DMS 273 treated with DMSO at 0.1 percent for 48 hours (cell line): ENCODE results near the gene COA7.

Experiments used
- DNase-seq: peaks from one replicate; lab custom pipeline; 2025; lab: John Stamatoyannopoulos, UW

The COA7 gene

DNA sequence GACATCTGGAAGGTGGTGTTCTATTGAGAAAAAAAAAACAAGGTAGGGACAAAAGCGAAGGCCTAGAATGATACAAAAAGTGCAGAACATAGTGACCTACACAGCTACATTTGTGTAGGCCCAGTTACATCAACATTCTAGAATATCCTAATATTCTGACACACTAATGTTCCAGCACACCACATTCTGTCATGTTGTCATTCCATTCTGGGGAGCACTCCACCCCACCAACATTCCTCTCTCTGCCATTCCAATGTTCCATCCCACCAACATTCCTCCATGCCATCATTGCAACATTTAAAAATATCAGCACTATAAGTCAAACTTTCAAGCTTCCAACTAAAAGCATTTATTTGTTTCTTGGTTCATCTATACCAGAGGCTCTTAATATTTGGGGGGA, 28.5 kb downstream of the COA7 start:
- DNase-seq, result no peak

DNA sequence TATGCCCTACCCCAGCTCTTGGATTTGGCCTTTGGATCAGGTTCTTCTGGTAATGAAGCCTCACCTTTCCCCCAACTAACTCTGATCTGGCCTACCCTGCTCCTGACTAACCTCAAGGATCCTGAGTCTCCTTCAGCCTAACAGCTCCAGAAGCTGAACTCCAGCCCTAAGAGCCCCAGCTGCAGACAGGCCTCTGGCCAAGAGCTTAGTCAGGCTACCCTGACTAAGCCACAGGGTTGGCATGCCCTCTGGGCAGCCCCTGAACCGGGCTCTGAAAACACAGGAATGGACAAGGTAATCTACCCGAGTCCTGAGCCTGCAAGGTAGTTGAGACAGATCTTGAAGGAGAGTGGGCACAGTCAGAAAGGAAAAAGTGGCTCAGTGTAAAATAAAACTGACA, 29.4 kb downstream of the COA7 start:
- DNase-seq, result no peak

DNA sequence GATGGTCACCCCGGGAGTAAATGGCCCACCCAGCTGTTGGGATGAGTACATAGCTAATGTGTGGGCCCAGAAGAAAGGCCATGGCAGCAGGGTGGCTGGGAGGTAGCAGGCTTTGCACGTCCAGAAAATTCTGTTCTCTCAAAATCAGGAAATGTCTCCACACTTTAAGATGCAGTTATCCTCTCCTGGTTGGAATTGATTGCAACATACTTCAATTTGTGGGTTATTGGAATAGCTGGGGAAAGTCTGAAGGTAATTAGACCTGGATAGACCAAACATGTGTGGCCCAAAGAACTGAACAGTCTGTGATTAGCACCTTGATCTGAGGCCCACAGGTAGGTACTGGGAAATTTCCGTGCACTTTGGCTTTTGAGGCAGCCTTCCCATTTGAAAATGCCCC, 30.2 kb downstream of the COA7 start:
- no peak for DNase-seq

DNA sequence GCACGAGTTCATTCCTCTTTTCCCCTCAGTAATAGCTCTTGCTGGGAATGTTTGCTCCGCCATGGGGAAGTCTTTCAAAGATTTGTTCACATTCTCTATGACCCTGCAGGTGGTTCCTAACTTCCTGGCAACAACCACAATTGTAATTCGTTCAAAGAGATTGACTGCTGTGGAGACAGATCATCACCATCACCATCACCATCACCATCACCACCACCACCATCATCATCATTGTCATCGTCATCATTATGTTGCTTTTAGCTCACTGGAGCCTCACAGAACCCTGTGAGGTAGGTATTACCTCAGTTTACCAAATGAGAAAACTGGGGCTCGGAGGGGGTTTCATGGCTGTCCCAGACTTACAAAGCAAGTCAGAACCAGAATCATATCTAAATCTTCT, 30.9 kb downstream of the COA7 start:
- no peak for DNase-seq

DNA sequence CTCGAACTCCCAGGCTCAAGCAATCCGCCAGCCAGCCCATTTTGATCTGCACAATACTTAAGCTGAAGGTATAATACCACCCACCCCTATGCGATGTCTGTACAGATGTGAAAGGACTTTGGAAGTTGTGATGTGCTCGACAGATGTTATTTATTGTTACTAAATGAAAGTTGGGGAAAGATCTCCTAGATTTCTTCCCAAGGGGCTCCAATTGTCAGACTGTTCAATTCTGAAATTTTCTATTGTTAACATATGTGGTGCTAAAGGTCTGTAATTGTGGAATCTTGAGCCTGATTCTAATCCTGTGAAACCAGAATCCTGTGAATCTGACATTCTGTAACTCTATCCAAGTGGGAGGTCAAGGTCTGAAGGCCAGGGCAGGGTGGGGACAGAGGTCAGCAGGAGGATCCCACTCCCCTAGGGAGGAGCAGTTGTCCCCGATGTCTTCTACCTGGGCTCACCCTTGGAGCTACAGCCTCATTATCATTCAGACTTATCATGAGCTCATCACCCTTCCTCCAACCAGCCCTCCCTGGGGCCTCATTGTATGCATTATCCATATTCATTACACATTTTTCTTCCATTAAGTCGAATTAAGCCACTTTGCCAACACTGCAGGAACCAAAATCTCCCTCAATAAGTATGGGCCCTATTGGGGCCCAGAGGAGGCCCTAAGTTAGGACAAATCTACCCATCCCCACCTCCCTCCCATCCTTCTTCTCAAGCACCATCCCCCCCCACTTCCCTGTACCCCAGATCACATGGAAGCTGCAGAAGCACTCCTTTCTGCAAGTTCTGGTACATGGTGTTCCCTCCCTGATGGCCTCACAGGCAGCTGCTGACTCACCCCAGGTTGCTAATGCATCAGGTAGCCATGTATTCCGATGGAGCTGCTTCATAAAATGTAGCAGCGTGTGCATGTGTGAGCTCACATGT, 32.9 kb downstream of the COA7 start:
- DNase-seq, result no peak

DNA sequence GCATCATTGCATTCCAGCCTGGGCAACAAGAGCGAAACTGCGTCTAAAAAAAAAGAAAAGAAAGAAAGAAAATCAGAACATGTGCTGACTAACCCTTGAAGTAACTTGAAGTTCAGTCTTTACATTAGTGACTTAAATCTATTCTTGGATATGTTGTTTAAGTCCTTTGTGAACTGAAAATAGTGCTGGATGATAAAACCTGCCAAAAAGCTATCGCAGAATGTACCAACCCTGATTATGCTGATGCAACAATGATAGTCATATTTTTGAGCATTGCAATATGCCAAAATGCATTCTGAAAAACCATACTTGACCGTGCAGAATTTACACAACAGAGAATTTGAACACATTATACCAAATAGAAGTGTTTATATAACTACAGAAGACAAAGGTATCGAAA, 34.4 kb downstream of the COA7 start:
- no peak for DNase-seq

DNA sequence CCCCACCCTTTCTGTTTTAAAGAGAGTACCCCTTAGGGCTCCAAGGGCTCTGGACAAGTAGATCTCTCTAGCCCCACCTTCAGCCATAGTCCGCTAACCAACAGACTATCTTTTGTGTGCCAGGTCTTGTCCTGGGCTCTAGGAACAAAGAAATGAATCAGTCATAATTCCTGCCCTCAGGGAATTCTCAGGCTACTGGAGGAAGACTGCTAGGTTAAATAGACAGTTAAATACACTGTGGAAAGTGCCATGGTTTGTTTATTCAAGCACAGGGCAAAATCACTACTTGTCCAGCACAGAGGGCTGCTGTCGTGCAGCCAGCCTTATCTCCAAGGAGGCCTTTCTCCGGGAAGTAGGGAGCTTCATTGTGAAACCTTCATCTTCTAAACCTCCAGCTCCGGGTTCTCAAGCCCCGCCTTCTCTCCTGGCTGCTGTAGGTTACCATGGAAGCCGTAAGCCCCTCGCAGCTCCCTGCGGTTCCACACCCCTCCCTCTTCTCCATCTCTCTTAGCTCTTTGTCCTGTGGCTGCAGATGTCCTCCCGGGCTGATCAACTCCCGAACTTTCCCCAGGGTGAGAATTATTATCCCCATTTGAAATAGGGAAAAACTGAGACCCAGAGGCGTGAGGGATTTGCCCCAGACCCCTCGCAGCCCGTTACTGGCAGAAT, 35.4 kb downstream of the COA7 start:
- DNase-seq, result no peak

DNA sequence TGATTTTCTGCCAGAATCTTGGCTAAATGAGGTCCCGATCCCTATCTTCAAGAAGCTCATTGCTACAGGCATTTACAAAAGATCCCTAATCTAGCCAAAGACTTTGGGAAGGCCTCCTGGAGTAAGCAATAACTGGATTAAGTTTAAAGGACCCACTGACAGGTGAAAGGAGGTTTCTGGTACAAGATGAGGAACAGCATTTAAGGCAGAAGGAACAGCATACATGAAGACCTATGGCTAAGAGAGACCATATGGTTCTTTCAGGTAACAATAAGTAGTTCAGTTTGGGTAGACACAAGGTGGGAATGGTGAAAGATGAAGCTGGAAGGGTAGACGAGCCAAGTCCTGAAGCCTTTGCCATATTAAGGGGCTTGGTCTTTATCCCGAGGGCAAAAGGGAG, 37.3 kb downstream of the COA7 start:
- DNase-seq, result no peak

DNA sequence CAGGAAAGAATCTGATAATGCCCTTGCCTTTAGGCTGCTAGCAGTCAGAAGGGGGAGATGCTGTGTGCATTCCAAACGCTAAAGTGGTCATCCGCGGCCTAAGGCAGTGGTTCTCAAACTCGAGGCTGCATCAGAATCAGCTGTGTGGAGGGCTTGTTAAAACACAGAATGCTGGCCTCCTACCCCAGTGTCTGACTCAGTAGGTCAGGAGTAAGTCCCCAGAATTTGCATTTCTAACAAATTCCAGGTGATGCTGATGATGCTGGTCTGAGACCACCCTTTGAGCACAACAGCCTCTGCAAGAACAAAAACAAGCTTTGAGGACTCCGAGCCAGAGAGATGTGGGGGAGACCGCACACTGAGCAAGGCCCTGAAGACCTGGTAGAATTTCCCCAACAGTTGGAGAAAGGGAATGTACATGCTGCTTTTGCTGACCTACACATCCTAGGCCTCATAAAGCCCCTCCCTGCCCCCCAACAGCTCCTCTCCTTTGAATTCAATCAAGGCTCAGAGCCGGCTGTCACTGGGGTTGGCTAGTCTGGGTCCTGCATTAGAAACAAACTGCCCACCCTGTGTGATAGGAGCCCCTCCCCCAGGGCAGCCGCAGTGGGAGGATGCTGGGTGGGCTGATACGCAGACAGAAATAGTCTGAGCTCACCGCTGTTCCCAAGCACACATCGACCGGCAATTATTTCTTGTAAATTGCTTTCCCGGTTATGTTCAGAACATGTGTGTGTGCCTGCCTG, 38.1 kb downstream of the COA7 start:
- DNase-seq, result no peak

DNA sequence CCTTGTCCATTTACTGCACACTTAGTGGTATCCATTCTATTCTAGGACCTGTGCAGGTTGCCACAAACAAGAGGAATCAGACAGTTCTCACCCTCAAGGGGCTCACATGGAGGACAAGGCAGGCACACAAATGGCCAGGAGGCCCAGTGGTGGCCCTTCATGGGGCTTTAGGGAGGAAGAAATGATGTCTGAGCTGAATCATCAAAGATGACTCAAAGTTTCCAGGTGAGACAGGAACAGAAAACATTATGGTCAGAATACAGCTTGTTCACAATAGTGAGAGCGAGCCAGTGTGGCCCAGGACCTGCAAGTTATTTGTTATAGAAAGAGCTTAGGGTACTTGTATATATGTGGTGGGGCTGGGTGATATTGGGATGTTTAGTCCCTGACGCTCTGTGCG, 38.8 kb downstream of the COA7 start:
- no peak for DNase-seq

DNA sequence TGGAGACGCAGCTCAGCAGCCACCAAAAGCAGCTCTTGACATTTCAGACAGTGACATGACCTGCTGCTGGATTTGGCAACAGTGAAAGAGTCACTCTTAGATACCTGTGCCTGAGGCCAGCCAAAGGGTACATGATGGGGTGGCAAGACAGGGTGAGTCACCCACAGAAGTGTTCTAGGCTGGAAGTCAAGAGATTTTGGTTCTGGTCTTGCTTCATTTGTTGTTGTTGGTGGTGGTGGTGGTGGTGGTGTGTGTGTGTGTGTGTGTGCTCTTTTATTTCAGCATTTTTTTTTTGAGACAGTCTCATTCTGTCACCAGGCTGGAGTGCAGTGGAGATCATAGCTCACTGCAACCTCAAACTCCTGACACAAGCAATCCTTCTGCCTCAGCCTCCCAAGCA, 39.4 kb downstream of the COA7 start:
- DNase-seq, result no peak

DNA sequence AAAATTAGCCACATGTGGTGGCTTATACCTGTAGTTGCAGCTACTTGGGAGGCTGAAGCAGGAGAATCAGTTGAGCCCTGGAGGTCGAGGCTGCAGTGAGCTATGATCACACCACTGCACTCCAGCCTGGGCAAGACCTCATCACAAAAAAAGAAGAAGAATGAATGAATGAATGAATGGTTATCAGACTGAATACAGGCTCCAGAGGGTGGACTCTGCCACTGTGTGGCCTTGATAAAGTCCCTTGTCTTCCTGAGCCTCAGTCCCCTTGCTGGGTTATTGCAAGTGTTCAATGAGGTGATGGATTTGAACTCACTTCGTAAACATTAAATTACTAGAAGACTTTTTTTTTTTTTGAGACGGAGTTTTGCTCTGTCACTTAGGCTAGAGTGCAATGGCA, 40.4 kb downstream of the COA7 start:
- DNase-seq, result no peak

DNA sequence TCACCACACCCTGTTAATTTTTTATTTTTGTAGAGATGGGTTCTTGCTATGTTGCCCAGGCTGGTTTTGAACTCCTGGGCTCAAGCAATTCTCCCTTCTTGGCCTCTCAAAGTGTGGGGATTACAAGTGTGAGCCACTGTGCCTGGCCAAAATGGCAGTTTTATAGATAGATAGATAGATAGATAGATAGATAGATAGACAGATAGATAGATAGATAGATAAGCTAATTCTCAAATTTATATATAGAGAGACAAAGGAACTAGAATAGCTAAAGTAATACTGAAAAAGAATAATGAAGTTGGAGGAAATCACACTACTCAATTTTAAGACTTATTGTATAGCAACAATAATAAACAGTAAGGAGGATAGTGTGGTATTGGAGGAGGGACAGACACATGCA, 44.1 kb downstream of the COA7 start:
- no peak for DNase-seq

DNA sequence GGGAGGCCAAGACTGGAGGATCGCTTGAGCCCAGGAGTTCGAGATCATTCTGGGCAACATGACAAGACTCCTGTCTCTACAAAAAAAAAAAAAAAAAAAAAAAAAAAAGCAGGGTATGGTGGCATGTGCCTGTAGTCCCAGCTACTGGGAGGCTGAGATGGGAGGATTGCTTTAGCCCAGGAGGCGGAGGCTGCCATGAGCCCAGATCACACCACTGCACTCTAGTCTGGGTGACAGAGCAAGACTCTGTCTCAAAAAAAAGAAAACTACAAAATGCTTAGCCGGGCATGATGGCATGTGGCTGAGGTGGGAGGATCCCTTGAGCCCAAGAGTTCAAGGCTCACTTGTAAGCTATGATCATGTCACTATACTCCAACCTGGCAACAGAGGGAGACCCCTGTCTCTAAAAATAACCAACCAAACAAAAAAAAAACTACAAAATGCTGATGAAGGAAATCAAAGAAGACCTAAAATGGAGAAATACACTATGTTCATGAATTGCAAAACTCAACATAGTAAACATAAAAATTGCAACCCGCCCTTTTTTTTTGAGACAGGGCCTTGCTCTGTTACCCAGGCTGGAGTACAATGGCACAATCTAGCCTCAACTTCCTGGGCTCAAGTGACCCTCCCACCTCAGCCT, 44.8 kb downstream of the COA7 start:
- DNase-seq, result no peak

DNA sequence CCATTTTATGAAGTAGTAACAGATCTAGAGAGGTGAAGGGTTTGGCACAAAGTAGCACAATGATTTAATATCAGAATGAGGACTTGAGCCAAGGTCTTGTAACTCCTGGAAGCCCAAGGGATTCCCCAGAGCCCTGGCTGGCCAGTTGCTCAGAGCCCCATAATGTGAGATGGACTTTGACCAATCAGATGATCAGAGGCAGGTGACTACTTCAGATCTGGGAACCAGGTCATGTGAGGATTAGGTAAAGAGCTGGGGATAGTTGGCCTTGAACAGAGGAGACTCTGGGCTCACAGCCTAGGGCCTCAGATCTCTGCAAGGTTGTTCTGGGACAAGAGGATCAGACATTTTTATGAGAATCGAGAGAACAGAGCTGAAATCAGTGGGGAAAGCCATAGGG, 46.2 kb downstream of the COA7 start:
- no peak for DNase-seq

DNA sequence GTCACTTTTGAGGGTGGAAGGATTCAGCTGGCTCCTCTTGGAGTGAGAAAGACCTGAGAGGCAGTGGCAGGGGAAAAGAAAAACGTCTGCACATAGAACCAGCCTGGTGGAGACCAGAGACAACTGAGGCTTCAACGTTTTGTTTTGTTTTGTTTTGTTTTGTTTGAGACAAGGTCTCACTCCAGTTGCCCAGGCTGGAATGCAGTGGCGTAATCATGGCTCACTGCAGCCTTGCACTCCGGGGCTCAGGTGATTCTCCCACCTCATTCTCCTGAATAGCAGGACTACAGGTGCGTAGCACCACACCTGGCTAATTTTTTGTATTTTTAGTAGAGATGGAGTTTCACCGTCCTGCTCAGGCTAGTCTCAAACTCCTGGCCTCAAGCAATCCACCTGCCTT, 52.9 kb downstream of the COA7 start:
- no peak for DNase-seq

DNA sequence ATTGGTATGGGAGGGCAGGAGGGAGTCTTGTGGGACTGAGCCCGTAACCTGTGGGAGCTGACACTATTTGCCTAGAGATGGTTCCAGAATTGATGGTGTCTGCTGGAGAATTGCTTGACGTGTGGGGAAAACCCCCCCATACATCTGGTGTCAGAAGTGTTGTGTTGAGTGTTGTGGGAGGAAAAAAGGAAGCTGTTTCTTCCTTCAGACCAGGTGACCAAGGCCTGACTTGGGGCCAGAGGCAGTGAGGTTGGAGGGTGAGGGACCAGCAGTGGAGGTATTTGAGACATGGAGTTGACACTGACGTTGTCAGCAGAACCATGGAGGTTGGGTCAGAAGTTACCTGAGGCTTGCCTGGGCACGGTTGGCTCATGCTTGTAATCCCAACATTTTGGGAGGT, 56.8 kb downstream of the COA7 start:
- no peak for DNase-seq

DNA sequence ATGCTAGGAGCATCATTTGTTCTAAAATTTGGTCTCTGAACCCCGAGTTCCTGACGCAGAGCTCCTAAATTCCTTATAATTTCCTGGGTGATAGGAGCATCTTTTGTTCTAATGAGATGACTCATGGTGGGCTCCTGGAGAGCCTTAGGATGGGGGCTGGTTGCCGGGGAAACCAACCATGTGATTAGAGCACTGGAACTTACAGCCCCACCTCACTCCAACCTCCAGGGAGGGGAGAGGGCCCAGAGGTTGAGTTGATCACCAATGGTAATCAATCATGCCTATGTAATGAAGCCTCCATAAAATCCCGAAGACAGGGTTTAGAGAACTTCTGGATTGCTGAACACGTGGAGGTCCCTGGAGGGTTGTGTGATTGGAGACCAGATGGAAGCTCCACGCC, 57.5 kb downstream of the COA7 start:
- DNase-seq, result peak; percentile 27

DNA sequence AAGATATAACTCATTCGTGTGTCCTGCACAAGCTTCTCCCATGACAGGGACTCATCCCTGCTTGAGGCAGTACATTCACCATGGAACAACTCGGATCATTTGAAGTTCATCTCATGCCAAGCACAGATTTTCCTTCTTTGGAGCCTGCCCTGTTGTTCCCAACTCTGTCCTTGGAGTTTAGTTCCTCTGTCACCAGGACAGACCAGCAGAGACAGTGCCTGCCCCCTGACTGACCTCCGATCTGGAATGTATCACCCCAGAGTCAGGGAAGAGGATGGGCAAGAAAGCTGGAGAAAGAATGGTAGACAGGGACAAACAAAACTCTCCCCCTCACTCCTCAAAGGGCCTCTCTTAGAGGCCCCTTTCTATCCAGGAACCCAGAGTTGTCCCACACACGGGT, 60.2 kb downstream of the COA7 start:
- DNase-seq, result no peak

DNA sequence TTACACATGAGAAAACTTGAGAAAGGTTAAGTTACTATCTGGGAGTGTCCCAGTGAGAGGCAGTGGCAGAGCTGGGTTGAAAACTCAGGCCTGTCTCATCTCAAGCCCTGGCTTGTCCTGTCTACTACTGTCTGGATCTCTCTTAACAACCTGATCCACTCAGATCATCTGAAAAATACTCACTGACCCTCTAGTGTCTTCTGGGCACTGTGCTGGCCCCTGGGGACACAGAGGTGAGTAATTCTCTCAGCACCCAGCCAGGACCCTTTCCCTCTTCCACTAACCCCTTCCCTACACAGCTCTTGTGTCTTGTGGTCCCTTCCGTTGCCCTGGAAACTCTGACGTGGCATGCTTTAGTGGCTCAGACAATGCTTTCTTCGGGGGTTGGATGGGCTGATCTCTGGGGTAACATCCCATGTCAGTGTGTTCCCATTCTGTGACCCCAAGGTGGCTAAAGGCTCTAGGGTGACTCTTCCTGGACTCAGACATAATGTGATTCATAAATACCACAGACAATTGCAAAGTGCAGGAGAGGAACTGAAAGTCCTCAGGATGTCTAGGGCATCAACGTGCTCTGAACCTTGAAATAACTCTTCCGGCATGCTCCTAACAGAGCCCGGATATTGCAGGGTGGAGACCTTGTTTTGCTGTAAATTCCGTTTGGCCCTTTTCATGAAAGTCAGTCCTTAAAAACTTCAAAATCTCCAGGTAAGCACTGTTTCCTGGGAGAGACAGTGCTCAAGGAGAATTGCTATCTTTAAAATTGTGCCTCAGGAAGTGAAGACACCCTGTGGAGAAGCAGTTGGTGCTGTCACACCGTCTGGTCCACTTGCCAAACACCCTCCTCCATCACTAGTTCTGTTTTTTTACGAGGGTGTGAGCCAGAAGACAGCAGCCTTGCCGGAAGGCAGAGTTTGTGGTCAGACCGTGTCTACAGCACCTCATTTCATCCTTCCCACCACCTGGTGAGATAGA, 61.1 kb downstream of the COA7 start:
- no peak for DNase-seq
